Tibial nerve (tissue), 4 donors: Measurements from ENCODE around the gene NTRK1. TPM values are rescaled to one million over a fixed set of nuclear protein-coding genes. Genes with fewer than 3 reads are reported as not detected.
A peak's percentile ranks its signal among the peaks of the same experiment; 100 is the strongest.

Source experiments
- DNase-seq, 2 donors: peaks; one replicate each; pipeline ENCODE4 v3.0.0-alpha.2; 2019; ENCODE audit warnings: low spot score in 2 of 2
- H3K27ac ChIP-seq, 4 donors: fragments of 200-600 bp; sonication (generic) in 3 of 4; one replicate each; pipeline ENCODE4 v1.5.1; 2017 to 2019; ENCODE audit warnings: mild to moderate bottlenecking in 1 of 4
- H3K27me3 ChIP-seq, 2 donors: fragments of 200-600 bp; sonication (generic) in 1 of 2; one replicate each; pipeline versions ENCODE4 v1.5.1 to v1.6.0; 2017 to 2019
- H3K36me3 ChIP-seq, 3 donors: fragments of 200-600 bp; sonication (generic); one replicate each; pipeline ENCODE4 v1.5.1; 2018 to 2019
- H3K4me1 ChIP-seq, 4 donors: fragments of 200-600 bp; sonication (generic) in 3 of 4; one replicate each; pipeline ENCODE4 v1.5.1; 2017 to 2019
- H3K4me3 ChIP-seq, 4 donors: fragments of 200-600 bp; sonication (generic) in 3 of 4; one replicate each; pipeline ENCODE4 v1.5.1; 2017 to 2019; ENCODE audit warnings: mild to moderate bottlenecking in 1 of 4, moderate library complexity in 1 of 4
- H3K9me3 ChIP-seq, 4 donors: fragments of 200-600 bp; sonication (generic) in 3 of 4; one replicate each; pipeline ENCODE4 v1.5.1; 2017 to 2019
- EP300 ChIP-seq, 2 donors: sonication (generic); formaldehyde crosslinking; IDR thresholded peaks; one replicate each; pipeline ENCODE4 v1.6.1; 2017; ENCODE audit warnings: antibody characterized with exemption in 2 of 2, mild to moderate bottlenecking in 1 of 2
- POLR2A ChIP-seq, 2 donors: fragments of 450-650 bp; IDR thresholded peaks; one replicate each; pipeline ENCODE4 v1.6.1; 2017; ENCODE audit warnings: antibody characterized with exemption in 2 of 2, mild to moderate bottlenecking in 2 of 2, moderate library complexity in 2 of 2
- WGBS, 2 donors: methylation state at CpG; one replicate each; pipeline ENCODE4 v1.1.5; 2018; 5-methylcytosine and 5-hydroxymethylcytosine counted together
- total RNA-seq, 4 donors: library from RNA; depleted of rRNA; stranded (reverse); fragments of >200 nt; gene quantifications; one replicate each; pipeline ENCODE4 v1.1.0, GENCODE V29; 2016
- TF ChIP-seq, protein P1 (sequence below), 5 experiments: fragments of 200-600 bp in 3 of 5; fragments of 450-650 bp in 2 of 5; sonication (generic) in 3 of 5; IDR thresholded peaks; one replicate each; pipeline ENCODE4 v1.5.1; 2016 to 2019; ENCODE audit warnings: antibody characterized with exemption in 5 of 5, mild to moderate bottlenecking in 3 of 5, moderate library complexity in 2 of 5

The NTRK1 gene
- total RNA-seq, 4 donors from 2014 or later = 0.22 to 0.42 (median 0.39) TPM; not detected in 1

DNA sequence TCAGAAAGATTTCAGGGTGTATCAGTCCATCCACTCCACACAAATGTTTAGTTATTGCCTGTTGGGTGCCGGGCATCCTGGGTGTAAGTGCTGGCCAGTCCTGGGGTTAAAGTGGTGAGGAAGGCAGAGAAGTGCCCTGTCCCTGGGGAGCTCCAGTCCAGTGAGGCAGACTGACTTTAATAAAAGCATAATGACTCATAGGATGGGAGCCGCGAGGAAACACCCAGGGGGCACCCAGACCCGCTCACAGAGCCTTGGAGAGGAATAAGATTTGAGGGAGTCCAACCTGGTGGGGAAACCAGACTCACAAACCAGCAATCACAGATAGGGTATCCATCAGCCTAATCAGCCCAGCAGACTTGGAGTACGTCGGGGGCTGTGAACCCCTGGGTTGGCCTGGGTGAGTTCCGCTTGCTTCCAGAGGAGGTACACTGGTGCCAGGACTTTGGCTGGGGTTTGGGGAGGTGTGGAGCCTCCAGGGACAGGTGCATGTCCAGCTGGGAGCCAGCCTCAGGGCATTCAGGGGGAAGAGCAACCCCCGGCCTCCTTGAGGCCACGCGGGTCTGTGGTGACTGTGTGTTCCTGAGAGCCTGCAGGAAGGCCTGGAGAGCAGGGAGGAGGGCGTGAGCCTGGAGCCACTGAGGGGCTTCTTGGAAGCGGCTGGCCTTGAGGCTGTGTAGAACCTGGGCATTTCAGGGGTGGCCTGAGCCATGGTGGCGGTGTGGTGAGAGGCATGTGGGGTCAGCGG, 36.6 kb downstream of the NTRK1 start:
- H3K9me3 ChIP-seq = no peaks in the 10 kb centered on the region
- H3K4me3 ChIP-seq = peak overlapping the region in 1 of 4 donors; percentile 11
- no peaks in the 10 kb centered on the region for H3K36me3 ChIP-seq
- WGBS, 2 donors = 52 to 64% methylated on average over 13 of the region's 14 CpGs
- DNase-seq = no peak
- H3K27ac ChIP-seq = peak overlapping the region; percentile 38 to 97 (median 77)
- peaks cover 0 to 21% of the 10 kb centered on the region in 2 donors for H3K27me3 ChIP-seq
- no peak for TF ChIP-seq EP300 (IDR thresholded peaks at IDR 0.05)
- H3K4me1 ChIP-seq = peaks cover 0 to 96% (median 51%) of the 10 kb centered on the region in 4 donors

DNA sequence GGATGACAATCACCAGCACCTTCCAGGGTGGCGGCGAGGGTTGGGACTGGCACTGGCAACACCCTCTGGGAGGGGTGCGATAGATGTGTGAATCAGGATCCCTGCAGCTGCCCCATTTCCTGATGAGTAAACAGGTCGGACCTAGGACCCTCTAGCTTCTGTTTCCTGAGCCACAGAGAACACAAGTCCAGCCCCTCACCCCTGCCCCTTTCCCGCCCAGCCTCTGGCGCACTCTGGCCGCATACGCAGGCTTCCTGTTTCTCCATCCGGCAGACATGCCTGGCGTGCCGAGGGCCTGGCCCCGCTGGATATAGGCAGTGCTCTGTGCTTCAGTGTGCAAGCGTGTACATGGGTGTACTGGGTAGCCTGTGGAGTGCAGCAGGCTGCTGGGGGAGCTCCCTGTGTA, 37.5 kb downstream of the NTRK1 start:
- peak in 1 of 2 donors; percentile 27 for DNase-seq
- H3K9me3 ChIP-seq = no peaks in the 10 kb centered on the region
- H3K36me3 ChIP-seq = no peaks in the 10 kb centered on the region
- 11 to 20% methylated on average over 13 of the region's 13 CpGs for WGBS, 2 donors
- TF ChIP-seq EP300 (IDR thresholded peaks at IDR 0.05) = peak in 1 of 2 donors; percentile 47
- no peak for TF ChIP-seq POLR2A (IDR thresholded peaks at IDR 0.05)
- TF ChIP-seq, protein P1, sequence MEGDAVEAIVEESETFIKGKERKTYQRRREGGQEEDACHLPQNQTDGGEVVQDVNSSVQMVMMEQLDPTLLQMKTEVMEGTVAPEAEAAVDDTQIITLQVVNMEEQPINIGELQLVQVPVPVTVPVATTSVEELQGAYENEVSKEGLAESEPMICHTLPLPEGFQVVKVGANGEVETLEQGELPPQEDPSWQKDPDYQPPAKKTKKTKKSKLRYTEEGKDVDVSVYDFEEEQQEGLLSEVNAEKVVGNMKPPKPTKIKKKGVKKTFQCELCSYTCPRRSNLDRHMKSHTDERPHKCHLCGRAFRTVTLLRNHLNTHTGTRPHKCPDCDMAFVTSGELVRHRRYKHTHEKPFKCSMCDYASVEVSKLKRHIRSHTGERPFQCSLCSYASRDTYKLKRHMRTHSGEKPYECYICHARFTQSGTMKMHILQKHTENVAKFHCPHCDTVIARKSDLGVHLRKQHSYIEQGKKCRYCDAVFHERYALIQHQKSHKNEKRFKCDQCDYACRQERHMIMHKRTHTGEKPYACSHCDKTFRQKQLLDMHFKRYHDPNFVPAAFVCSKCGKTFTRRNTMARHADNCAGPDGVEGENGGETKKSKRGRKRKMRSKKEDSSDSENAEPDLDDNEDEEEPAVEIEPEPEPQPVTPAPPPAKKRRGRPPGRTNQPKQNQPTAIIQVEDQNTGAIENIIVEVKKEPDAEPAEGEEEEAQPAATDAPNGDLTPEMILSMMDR (IDR thresholded peaks at IDR 0.05) = no peak
- H3K4me3 ChIP-seq = peak overlapping the region in 2 of 4 donors; percentile 9 to 11
- peaks cover 0 to 96% (median 53%) of the 10 kb centered on the region in 4 donors for H3K4me1 ChIP-seq
- H3K27me3 ChIP-seq = peaks cover 0 to 15% of the 10 kb centered on the region in 2 donors
- H3K27ac ChIP-seq = peak overlapping the region; percentile 38 to 97 (median 77)

DNA sequence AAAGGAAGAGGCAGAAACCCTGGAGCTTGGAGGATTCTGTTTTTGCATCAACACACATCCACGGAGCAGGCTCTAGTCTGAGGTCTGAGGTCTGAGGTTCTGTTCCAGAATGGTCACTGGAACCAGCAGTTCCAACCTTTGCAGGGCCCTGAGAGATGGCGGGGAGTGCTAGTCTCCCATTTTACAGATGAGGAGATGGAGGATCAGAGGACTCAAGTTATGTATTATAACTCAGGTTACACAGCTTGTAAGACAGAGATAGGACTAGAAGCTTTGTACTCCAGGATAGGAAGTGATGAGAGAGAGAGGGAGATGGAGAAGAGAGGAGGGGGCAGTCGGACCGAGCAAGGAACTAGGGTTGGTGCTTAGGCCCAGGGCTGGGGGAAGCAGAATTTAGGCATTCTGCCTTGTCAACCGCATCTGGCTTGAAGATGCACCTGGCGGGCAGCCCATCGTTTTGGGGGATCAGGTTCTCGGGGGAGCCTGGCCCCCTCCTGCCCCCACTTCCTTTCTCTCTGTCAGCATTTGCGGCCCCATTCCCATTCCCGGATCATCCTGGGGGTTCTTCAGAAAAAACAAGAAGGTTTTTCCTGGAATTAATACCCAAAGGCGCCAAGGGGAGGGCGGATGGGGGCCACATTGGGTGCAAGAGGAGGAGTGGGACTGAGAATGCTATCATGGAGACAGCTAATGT, 38.5 kb downstream of the NTRK1 start:
- Histone ChIP-seq H3K27me3 (peaks cover 0 to 5% of the 10 kb centered on the region in 2 donors), H3K4me3 (no peak overlapping the region), H3K36me3 (no peaks in the 10 kb centered on the region), H3K27ac (peak overlapping the region in 2 of 4 donors; percentile 69 to 97), H3K4me1 (peaks cover 0 to 99% (median 55%) of the 10 kb centered on the region in 4 donors), H3K9me3 (no peaks in the 10 kb centered on the region)
- TF ChIP-seq, protein P1 (IDR thresholded peaks at IDR 0.05) = no peak
- TF ChIP-seq POLR2A (IDR thresholded peaks at IDR 0.05) = no peak
- no peak for TF ChIP-seq EP300 (IDR thresholded peaks at IDR 0.05)
- 70 to 72% methylated on average over 12 of the region's 12 CpGs for WGBS, 2 donors
- DNase-seq = no peak

DNA sequence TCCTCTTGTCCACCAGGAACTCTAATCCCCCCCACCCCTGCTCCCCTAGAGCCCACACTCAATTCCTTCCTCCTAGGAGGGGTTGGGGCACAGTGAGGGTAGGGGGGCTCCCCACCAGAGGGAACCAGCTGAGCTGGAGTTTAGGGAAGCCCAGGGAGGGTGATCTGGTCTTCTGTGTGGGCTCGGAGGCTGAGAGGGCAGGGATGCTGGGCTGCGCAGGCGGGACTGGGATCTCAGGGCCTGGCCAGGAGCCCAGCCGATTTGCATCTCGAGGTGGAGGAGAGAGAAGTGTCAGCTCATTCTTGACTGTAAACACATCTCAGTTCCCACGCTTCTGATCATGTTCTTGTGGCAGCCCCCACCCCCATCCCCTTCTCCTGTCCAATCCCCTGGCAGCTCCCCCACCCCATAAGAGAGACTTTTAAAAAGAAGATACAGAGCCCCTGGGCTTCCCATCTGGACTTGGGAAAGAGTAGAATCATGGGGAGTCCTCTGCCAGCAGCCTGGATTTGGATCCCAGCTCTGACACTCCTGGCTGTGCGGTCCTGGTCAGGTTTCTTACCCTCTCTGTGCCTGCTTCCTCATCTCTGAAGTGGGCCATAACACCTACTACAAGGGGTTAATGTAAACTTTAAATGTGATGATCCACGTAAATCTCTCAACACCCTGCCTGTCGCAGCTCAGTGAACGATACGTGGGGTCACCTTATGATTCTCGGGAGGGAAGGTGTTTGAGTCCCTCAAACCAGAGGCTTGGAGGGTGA, 39.5 kb downstream of the NTRK1 start:
- WGBS, 2 donors = 49 to 57% methylated on average over 12 of the region's 12 CpGs
- Histone ChIP-seq H3K4me1 (peaks cover 0 to 100% (median 59%) of the 10 kb centered on the region in 4 donors), H3K27ac (peak overlapping the region in 3 of 4 donors; percentile 7 to 97 (median 69)), H3K4me3 (no peak overlapping the region), H3K36me3 (peaks cover 0 to 3% (median 0%) of the 10 kb centered on the region in 3 donors), H3K9me3 (no peaks in the 10 kb centered on the region), H3K27me3 (no peaks in the 10 kb centered on the region)
- no peak for TF ChIP-seq POLR2A (IDR thresholded peaks at IDR 0.05)
- TF ChIP-seq, protein P1 (IDR thresholded peaks at IDR 0.05) = no peak
- TF ChIP-seq EP300 (IDR thresholded peaks at IDR 0.05) = no peak
- peak in 1 of 2 donors; percentile 33 for DNase-seq

DNA sequence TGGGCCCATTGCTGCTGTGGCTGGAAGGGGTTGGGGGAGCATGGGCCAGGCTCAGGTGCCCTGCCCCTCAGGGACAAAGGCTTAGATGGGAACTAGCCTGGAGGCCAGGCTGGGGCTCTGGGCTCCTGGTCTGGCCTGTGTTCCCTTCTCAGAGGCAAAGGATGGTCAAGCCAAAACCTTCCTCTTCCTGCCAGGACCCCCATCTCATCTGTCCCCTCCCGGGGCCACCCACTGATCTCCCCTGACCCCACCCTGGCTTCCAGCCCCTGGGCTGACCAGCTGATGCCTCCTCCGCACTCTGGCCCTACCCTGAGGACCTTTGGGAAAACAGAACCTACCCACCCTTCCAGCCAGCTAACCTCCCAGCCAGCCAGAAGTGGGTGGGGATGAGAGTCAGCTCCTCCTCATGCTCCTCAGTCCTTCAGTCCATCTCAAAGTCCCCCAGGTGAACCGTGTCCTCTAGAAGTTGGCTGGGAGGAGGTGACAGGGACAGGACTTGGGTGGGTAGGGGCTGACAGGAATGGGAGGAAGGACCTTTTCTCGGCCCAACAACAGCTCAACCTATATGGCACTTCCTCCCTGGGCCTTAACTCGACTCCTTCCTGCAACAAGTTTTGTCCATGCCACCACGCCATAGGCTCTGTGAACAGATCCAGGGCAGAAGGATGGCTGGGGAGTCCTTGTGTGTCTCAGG, 40.4 kb downstream of the NTRK1 start:
- Histone ChIP-seq H3K36me3 (peaks cover 0 to 3% (median 0%) of the 10 kb centered on the region in 3 donors), H3K9me3 (no peaks in the 10 kb centered on the region), H3K27me3 (no peaks in the 10 kb centered on the region), H3K4me1 (peaks cover 0 to 100% (median 59%) of the 10 kb centered on the region in 4 donors), H3K27ac (peak overlapping the region in 3 of 4 donors; percentile 19 to 97 (median 69)), H3K4me3 (no peak overlapping the region)
- TF ChIP-seq EP300 (IDR thresholded peaks at IDR 0.05) = no peak
- TF ChIP-seq, protein P1 (IDR thresholded peaks at IDR 0.05) = no peak
- TF ChIP-seq POLR2A (IDR thresholded peaks at IDR 0.05) = no peak
- 56 to 62% methylated on average over 6 of the region's 6 CpGs for WGBS, 2 donors
- no peak for DNase-seq
